ENCODE results near the gene MRI1.

DNA sequence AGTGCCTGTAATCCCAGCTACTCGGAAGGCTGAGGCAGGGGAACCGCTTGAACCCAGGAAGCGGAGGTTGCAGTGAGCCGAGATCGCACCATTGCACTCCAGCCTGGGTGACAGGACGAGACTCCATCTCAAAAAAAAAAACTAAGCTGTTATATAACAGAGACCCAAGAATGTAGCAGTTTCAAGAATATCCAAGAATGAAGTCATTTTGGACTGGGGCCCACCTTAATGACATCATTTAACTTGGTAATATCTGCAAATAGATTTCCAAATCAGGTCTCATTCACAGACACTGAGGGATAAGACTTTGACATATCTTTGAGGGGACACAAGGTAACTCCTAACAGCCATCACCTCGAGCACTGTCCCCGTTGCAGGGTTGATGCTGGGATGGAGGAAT is 36.5 kb upstream of the MRI1 start:
- no peak for TF ChIP-seq POLR2A (IDR thresholded peaks at IDR 0.05)
- TF ChIP-seq, protein P1, sequence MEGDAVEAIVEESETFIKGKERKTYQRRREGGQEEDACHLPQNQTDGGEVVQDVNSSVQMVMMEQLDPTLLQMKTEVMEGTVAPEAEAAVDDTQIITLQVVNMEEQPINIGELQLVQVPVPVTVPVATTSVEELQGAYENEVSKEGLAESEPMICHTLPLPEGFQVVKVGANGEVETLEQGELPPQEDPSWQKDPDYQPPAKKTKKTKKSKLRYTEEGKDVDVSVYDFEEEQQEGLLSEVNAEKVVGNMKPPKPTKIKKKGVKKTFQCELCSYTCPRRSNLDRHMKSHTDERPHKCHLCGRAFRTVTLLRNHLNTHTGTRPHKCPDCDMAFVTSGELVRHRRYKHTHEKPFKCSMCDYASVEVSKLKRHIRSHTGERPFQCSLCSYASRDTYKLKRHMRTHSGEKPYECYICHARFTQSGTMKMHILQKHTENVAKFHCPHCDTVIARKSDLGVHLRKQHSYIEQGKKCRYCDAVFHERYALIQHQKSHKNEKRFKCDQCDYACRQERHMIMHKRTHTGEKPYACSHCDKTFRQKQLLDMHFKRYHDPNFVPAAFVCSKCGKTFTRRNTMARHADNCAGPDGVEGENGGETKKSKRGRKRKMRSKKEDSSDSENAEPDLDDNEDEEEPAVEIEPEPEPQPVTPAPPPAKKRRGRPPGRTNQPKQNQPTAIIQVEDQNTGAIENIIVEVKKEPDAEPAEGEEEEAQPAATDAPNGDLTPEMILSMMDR (IDR thresholded peaks at IDR 0.05), result no peak

Measured in thyroid gland (tissue), 4 donors.